HepG2 (cell line): ENCODE measurements around the gene DDAH2. TPM values are rescaled to one million over a fixed set of nuclear protein-coding genes. Genes with fewer than 3 reads are reported as not detected.

Source experiments
- ATF4 ChIP-seq, 2 experiments: fragments of 450-650 bp in 1 of 2; sonication (generic) in 1 of 2; formaldehyde crosslinking; IDR thresholded peaks; 2 replicates each; pipeline versions ENCODE4 v1.5.0 to v1.8.0; 2020 to 2022; ENCODE audit warnings: mild to moderate bottlenecking in 1 of 2, missing genetic modification reagents in 1 of 2
- ELF1 ChIP-seq: sonication (generic); formaldehyde crosslinking; IDR thresholded peaks from 2 replicates; pipeline ENCODE4 v1.4.0; 2020; ENCODE audit warnings: missing genetic modification reagents
- ESRRA ChIP-seq: sonication (generic); formaldehyde crosslinking; IDR thresholded peaks from 2 replicates; pipeline ENCODE4 v1.5.1; 2020; ENCODE audit warnings: mild to moderate bottlenecking, low read depth, missing genetic modification reagents
- FLYWCH1 ChIP-seq: sonication (generic); formaldehyde crosslinking; IDR thresholded peaks from 2 replicates; pipeline ENCODE4 v1.8.1; 2023; ENCODE audit warnings: mild to moderate bottlenecking, missing genetic modification reagents
- GZF1 ChIP-seq: sonication (generic); formaldehyde crosslinking; IDR thresholded peaks from 2 replicates; pipeline ENCODE4 v1.5.1; 2020; ENCODE audit warnings: mild to moderate bottlenecking, missing genetic modification reagents
- JUND ChIP-seq: sonication (generic); formaldehyde crosslinking; IDR thresholded peaks from 2 replicates; pipeline ENCODE4 v1.8.0; 2022; ENCODE audit warnings: mild to moderate bottlenecking, missing genetic modification reagents
- KAT8 ChIP-seq: IDR thresholded peaks from 2 replicates; pipeline ENCODE4 v1.6.1; 2016; ENCODE audit warnings: missing genetic modification reagents, missing compliant biosample characterization
- MIER2 ChIP-seq: IDR thresholded peaks from 2 replicates; pipeline ENCODE4 v1.6.1; 2016; ENCODE audit warnings: missing biosample characterization, missing genetic modification reagents
- PHF20 ChIP-seq: sonication (generic); formaldehyde crosslinking; IDR thresholded peaks from 2 replicates; pipeline ENCODE4 v1.5.0; 2020; ENCODE audit warnings: mild to moderate bottlenecking, missing genetic modification reagents
- PHF8 ChIP-seq: sonication (generic); formaldehyde crosslinking; IDR thresholded peaks from 2 replicates; pipeline ENCODE4 v1.5.0; 2020; ENCODE audit warnings: missing genetic modification reagents
- SAFB2 ChIP-seq: sonication (generic); formaldehyde crosslinking; IDR thresholded peaks from 2 replicates; pipeline ENCODE4 v1.5.1; 2020; ENCODE audit warnings: missing genetic modification reagents, low read depth, mild to moderate bottlenecking, borderline replicate concordance
- SMAD9 ChIP-seq: sonication (generic); formaldehyde crosslinking; IDR thresholded peaks from 2 replicates; pipeline ENCODE4 v1.5.1; 2020; ENCODE audit warnings: mild to moderate bottlenecking, missing genetic modification reagents
- TOE1 ChIP-seq: sonication (generic); formaldehyde crosslinking; IDR thresholded peaks from 2 replicates; pipeline ENCODE4 v1.4.0; 2020; ENCODE audit warnings: mild to moderate bottlenecking, missing genetic modification reagents
- ZBTB2 ChIP-seq: sonication (generic); formaldehyde crosslinking; IDR thresholded peaks from 2 replicates; pipeline ENCODE4 v1.8.0; 2022; ENCODE audit warnings: low read depth, missing genetic modification reagents
- ZNF160 ChIP-seq: sonication (generic); formaldehyde crosslinking; IDR thresholded peaks from 2 replicates; pipeline ENCODE4 v1.8.0; 2022; ENCODE audit warnings: mild to moderate bottlenecking, inconsistent platforms, missing genetic modification reagents
- ZNF264 ChIP-seq: sonication (generic); formaldehyde crosslinking; IDR thresholded peaks from 2 replicates; pipeline ENCODE4 v1.4.0; 2020; ENCODE audit warnings: missing genetic modification reagents
- ZNF569 ChIP-seq: sonication (generic); formaldehyde crosslinking; IDR thresholded peaks from 2 replicates; pipeline ENCODE4 v1.5.0; 2020; ENCODE audit warnings: mild to moderate bottlenecking, missing genetic modification reagents, moderate library complexity, borderline replicate concordance
- ZNF614 ChIP-seq: IDR thresholded peaks from 2 replicates; pipeline ENCODE4 v1.6.1; 2018; ENCODE audit warnings: missing biosample characterization, missing genetic modification reagents, inconsistent platforms, borderline replicate concordance
- ZNF709 ChIP-seq: sonication (generic); formaldehyde crosslinking; IDR thresholded peaks from 2 replicates; pipeline ENCODE4 v1.5.0; 2020; ENCODE audit warnings: mild to moderate bottlenecking, missing genetic modification reagents
- ZNF841 ChIP-seq: sonication (generic); formaldehyde crosslinking; IDR thresholded peaks from 2 replicates; pipeline ENCODE4 v1.8.1; 2023; ENCODE audit warnings: missing genetic modification reagents, borderline replicate concordance
- polyA plus RNA-seq, 8 experiments: library from polyadenylated mRNA; depleted of rRNA in 3 of 8; stranded (reverse) in 7 of 8; unstranded in 1 of 8; fragments of >200 nt; fragmentation: Illumina TruSeq in 4 of 8; extraction: Trizol in 4 of 8; gene quantifications; 2 replicates each; pipeline versions ENCODE4 v1.2.1 to v1.2.3, GENCODE V29; 2011 to 2016; ENCODE audit warnings: low read depth in 4 of 8, missing spikeins in 1 of 8, mixed read lengths in 1 of 8; ENCODE audit not compliant: insufficient read depth in 1 of 8
- total RNA-seq, 5 experiments: library from RNA; depleted of rRNA; stranded (reverse); fragments of >200 nt; fragmentation: Illumina TruSeq; extraction: Trizol; gene quantifications; 2 replicates each; pipeline ENCODE4 v1.2.3, GENCODE V29; 2016; ENCODE audit warnings: low read depth in 1 of 5
- TF ChIP-seq, protein P1 (sequence below): sonication (generic); formaldehyde crosslinking; IDR thresholded peaks from 2 replicates; pipeline ENCODE4 v1.4.0; 2020; ENCODE audit warnings: missing genetic modification reagents
- TF ChIP-seq, protein P2 (sequence below): IDR thresholded peaks from 2 replicates; pipeline ENCODE4 v1.6.1; 2016; ENCODE audit warnings: low read depth, borderline replicate concordance
- TF ChIP-seq, protein P3 (sequence below): IDR thresholded peaks from 2 replicates; pipeline ENCODE4 v1.6.1; 2018; ENCODE audit warnings: missing genetic modification reagents
- TF ChIP-seq, protein P4 (sequence below): sonication (generic); formaldehyde crosslinking; IDR thresholded peaks from 2 replicates; pipeline ENCODE4 v1.5.1; 2020; ENCODE audit warnings: mild to moderate bottlenecking, moderate library complexity, missing genetic modification reagents

The DDAH2 gene
- total and polyA plus RNA-seq, 2 of the 13 experiments (the other 11 are each of a cell fraction or from before 2014, with no cell fraction given): 16.4 to 21.1 TPM

DNA sequence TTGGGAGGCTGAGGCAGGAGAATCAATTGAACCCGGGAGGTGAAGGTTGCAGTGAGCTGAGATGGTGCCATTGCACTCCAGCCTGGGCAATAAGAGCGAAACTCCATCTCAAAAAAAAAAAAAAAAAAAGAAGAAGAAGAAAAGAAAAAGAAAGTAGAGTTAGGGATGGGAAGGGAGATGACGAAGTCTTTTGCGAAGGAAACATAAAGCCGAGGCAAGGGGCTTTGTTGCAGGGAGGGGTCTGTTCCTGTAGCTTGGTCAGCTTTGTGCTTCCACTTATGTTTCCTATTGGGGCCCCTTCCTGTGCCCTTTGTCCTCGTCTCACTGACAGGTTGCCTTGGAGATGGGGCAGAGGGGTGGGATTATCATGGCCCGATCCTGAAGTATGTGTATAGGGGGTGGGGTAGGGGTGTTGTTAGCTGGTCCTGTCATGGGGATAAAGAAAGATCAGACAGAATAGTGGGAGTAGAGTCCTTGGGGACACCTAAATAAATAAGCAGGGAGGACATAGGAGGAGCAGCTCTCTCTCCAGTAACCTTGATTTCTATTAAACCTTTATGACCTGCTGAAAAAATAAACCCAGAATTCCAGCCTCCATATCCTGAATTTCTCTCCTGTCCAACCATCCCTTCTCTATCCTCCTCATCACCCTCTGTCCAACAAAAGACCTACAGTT is 8.4 kb upstream of the DDAH2 start (continued):
- TF ChIP-seq, protein P1, sequence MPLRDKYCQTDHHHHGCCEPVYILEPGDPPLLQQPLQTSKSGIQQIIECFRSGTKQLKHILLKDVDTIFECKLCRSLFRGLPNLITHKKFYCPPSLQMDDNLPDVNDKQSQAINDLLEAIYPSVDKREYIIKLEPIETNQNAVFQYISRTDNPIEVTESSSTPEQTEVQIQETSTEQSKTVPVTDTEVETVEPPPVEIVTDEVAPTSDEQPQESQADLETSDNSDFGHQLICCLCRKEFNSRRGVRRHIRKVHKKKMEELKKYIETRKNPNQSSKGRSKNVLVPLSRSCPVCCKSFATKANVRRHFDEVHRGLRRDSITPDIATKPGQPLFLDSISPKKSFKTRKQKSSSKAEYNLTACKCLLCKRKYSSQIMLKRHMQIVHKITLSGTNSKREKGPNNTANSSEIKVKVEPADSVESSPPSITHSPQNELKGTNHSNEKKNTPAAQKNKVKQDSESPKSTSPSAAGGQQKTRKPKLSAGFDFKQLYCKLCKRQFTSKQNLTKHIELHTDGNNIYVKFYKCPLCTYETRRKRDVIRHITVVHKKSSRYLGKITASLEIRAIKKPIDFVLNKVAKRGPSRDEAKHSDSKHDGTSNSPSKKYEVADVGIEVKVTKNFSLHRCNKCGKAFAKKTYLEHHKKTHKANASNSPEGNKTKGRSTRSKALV (CRISPR knock-in tag): no peak
- no peak for TF ChIP-seq ZNF614 (CRISPR knock-in tag)
- TF ChIP-seq ELF1: peak; percentile 50
- TF ChIP-seq PHF20: no peak
- TF ChIP-seq MIER2 (CRISPR knock-in tag): no peak
- TF ChIP-seq SMAD9 (CRISPR knock-in tag): no peak
- TF ChIP-seq ATF4 (CRISPR knock-in tag; IDR thresholded peaks at IDR 0.05): peak in 1 of 2 experiments; percentile 71; a peak in 2 of 4 replicates
- TF ChIP-seq, protein P2, sequence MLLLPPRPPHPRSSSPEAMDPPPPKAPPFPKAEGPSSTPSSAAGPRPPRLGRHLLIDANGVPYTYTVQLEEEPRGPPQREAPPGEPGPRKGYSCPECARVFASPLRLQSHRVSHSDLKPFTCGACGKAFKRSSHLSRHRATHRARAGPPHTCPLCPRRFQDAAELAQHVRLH: no peak
- TF ChIP-seq JUND (CRISPR knock-in tag): no peak
- no peak for TF ChIP-seq ZNF841
- TF ChIP-seq ZBTB2 (CRISPR knock-in tag): no peak
- TF ChIP-seq, protein P3, sequence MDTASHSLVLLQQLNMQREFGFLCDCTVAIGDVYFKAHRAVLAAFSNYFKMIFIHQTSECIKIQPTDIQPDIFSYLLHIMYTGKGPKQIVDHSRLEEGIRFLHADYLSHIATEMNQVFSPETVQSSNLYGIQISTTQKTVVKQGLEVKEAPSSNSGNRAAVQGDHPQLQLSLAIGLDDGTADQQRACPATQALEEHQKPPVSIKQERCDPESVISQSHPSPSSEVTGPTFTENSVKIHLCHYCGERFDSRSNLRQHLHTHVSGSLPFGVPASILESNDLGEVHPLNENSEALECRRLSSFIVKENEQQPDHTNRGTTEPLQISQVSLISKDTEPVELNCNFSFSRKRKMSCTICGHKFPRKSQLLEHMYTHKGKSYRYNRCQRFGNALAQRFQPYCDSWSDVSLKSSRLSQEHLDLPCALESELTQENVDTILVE (CRISPR knock-in tag): no peak
- TF ChIP-seq ESRRA: no peak; the same call in 1 of the 2 replicates
- no peak for TF ChIP-seq ZNF569
- TF ChIP-seq FLYWCH1 (CRISPR knock-in tag): no peak
- TF ChIP-seq TOE1: no peak
- no peak; the same call in 1 of the 2 replicates for TF ChIP-seq KAT8 (CRISPR knock-in tag)
- no peak for TF ChIP-seq SAFB2 (CRISPR knock-in tag)
- TF ChIP-seq ZNF160 (CRISPR knock-in tag): no peak
- TF ChIP-seq ZNF264 (CRISPR knock-in tag): peak; percentile 100
- no peak for TF ChIP-seq PHF8
- TF ChIP-seq, protein P4, sequence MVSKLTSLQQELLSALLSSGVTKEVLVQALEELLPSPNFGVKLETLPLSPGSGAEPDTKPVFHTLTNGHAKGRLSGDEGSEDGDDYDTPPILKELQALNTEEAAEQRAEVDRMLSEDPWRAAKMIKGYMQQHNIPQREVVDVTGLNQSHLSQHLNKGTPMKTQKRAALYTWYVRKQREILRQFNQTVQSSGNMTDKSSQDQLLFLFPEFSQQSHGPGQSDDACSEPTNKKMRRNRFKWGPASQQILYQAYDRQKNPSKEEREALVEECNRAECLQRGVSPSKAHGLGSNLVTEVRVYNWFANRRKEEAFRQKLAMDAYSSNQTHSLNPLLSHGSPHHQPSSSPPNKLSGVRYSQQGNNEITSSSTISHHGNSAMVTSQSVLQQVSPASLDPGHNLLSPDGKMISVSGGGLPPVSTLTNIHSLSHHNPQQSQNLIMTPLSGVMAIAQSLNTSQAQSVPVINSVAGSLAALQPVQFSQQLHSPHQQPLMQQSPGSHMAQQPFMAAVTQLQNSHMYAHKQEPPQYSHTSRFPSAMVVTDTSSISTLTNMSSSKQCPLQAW: peak; percentile 72
- TF ChIP-seq GZF1 (CRISPR knock-in tag): no peak; the same call in 1 of the 2 replicates
- peak; percentile 70; the same call in 1 of the 2 replicates for TF ChIP-seq ZNF709 (CRISPR knock-in tag)
